H9 (cell line): ENCODE data around the gene MYOM1. TPM values are rescaled to one million over a fixed set of nuclear protein-coding genes. Genes with fewer than 3 reads are reported as not detected.

Source experiments
- DNase-seq: peaks from one replicate; pipeline ENCODE4 v3.0.0-alpha.2; 2017
- H2AFZ ChIP-seq: one replicate; pipeline ENCODE4 v1.6.1; 2013; ENCODE audit warnings: mild to moderate bottlenecking, low read length, control low read depth, moderate library complexity
- H2AK5ac ChIP-seq: 2 replicates; pipeline ENCODE4 v1.6.1; 2013; ENCODE audit warnings: low read length, control low read depth, mixed read lengths; ENCODE audit not compliant: insufficient read length
- H2BK120ac ChIP-seq: one replicate; pipeline ENCODE4 v1.6.1; 2013; ENCODE audit warnings: low read depth, mild to moderate bottlenecking, low read length, control low read depth, inconsistent platforms; ENCODE audit not compliant: poor library complexity, severe bottlenecking
- H2BK12ac ChIP-seq: 2 replicates; pipeline ENCODE4 v1.6.1; 2013; ENCODE audit warnings: low read length, control low read depth, mixed read lengths, low read depth; ENCODE audit not compliant: insufficient read length
- H2BK15ac ChIP-seq: 2 replicates; pipeline ENCODE4 v1.6.1; 2013; ENCODE audit warnings: low read depth, low read length, control low read depth
- H2BK20ac ChIP-seq: one replicate; pipeline ENCODE4 v1.6.1; 2013; ENCODE audit warnings: low read depth, mild to moderate bottlenecking, low read length, control low read depth, inconsistent platforms; ENCODE audit not compliant: poor library complexity, severe bottlenecking
- H2BK5ac ChIP-seq: 2 replicates; pipeline ENCODE4 v1.6.1; 2013; ENCODE audit warnings: low read length, control low read depth, mixed read lengths; ENCODE audit not compliant: insufficient read length
- H3K14ac ChIP-seq: 2 replicates; pipeline ENCODE4 v1.6.1; 2013; ENCODE audit warnings: low read length, control low read depth; ENCODE audit not compliant: insufficient read depth
- H3K18ac ChIP-seq: 2 replicates; pipeline ENCODE4 v1.6.1; 2013; ENCODE audit warnings: low read depth, mild to moderate bottlenecking, mixed read lengths, low read length, control low read depth; ENCODE audit not compliant: insufficient read length
- H3K23ac ChIP-seq: 2 replicates; pipeline ENCODE4 v1.6.1; 2013; ENCODE audit warnings: low read length, control low read depth, mixed read lengths, low read depth; ENCODE audit not compliant: insufficient read length
- H3K23me2 ChIP-seq: 2 replicates; pipeline ENCODE4 v1.6.1; 2013; ENCODE audit warnings: low read depth, mild to moderate bottlenecking, mixed read lengths, low read length, control low read depth; ENCODE audit not compliant: insufficient read length, poor library complexity, severe bottlenecking
- H3K27ac ChIP-seq: 2 replicates; pipeline ENCODE4 v1.5.1; 2013; ENCODE audit warnings: low read length, control low read depth, mixed read lengths, low read depth; ENCODE audit not compliant: insufficient read length
- H3K27me3 ChIP-seq: 2 replicates; pipeline ENCODE4 v1.6.1; 2013; ENCODE audit warnings: low read length, control low read depth, inconsistent platforms; ENCODE audit not compliant: insufficient read depth
- H3K4ac ChIP-seq: 2 replicates; pipeline ENCODE4 v1.6.1; 2013; ENCODE audit warnings: low read depth, mild to moderate bottlenecking, control low read depth, inconsistent platforms, low read length, moderate library complexity
- H3K4me1 ChIP-seq: 2 replicates; pipeline ENCODE4 v1.6.1; 2013; ENCODE audit warnings: low read length, control low read depth, inconsistent platforms; ENCODE audit not compliant: insufficient read depth
- H3K4me2 ChIP-seq: 2 replicates; pipeline ENCODE4 v1.6.1; 2013; ENCODE audit warnings: low read length, control low read depth, mixed read lengths; ENCODE audit not compliant: insufficient read length, insufficient read depth
- H3K56ac ChIP-seq: 2 replicates; pipeline ENCODE4 v1.6.1; 2013; ENCODE audit warnings: low read depth, mild to moderate bottlenecking, mixed read lengths, low read length, control low read depth; ENCODE audit not compliant: insufficient read length
- H3K79me1 ChIP-seq: 2 replicates; pipeline ENCODE4 v1.6.1; 2013; ENCODE audit warnings: low read depth, mild to moderate bottlenecking, moderate library complexity, low read length, control low read depth, inconsistent platforms; ENCODE audit not compliant: insufficient read depth, poor library complexity, severe bottlenecking
- H3K79me2 ChIP-seq: 2 replicates; pipeline ENCODE4 v1.6.1; 2013; ENCODE audit warnings: low read length, control low read depth, inconsistent platforms; ENCODE audit not compliant: insufficient read depth
- H3K9ac ChIP-seq: 2 replicates; pipeline ENCODE4 v1.6.1; 2013; ENCODE audit warnings: low read length, control low read depth, mixed read lengths; ENCODE audit not compliant: insufficient read length; ENCODE audit errors: extremely low read depth
- H3K9me3 ChIP-seq: one replicate; pipeline ENCODE4 v1.6.1; 2013; ENCODE audit warnings: low read depth, low read length, inconsistent platforms; ENCODE audit not compliant: control insufficient read depth
- H3T11ph ChIP-seq: one replicate; pipeline ENCODE4 v1.6.1; 2013; ENCODE audit warnings: mild to moderate bottlenecking, low read length, control low read depth, inconsistent platforms
- H4K20me1 ChIP-seq: one replicate; pipeline ENCODE4 v1.6.1; 2013; ENCODE audit not compliant: control insufficient read depth, insufficient read length, insufficient read depth
- H4K5ac ChIP-seq: 2 replicates; pipeline ENCODE4 v1.6.1; 2013; ENCODE audit warnings: low read depth, mild to moderate bottlenecking, mixed read lengths, low read length, control low read depth; ENCODE audit not compliant: insufficient read length
- H4K8ac ChIP-seq: replicated peaks from 2 replicates; pipeline ENCODE4 v1.6.1; 2013; ENCODE audit warnings: low read length, control low read depth, mixed read lengths, low read depth; ENCODE audit not compliant: insufficient read length
- H4K91ac ChIP-seq: 2 replicates; pipeline ENCODE4 v1.6.1; 2013; ENCODE audit warnings: low read depth, mild to moderate bottlenecking, moderate library complexity, mixed read lengths, low read length, control low read depth; ENCODE audit not compliant: insufficient read length
- H3K27ac Mint-ChIP-seq, 3 experiments: 2 replicates in 2 of 3; 3 replicates in 1 of 3; pipeline ENCODE4 v1.8.0; 2020 to 2021; ENCODE audit warnings: mixed read lengths in 3 of 3, mild to moderate bottlenecking in 1 of 3, moderate library complexity in 1 of 3
- H3K27me3 Mint-ChIP-seq: 2 replicates; pipeline ENCODE4 v1.8.0; 2021; ENCODE audit warnings: low read depth, mild to moderate bottlenecking, moderate library complexity, mixed read lengths
- H3K36me3 Mint-ChIP-seq, 3 experiments: 2 replicates in 2 of 3; 3 replicates in 1 of 3; pipeline ENCODE4 v1.8.0; 2020 to 2021; ENCODE audit warnings: low read depth in 3 of 3, mixed read lengths in 3 of 3; ENCODE audit not compliant: insufficient read depth in 1 of 3
- H3K4me1 Mint-ChIP-seq, 2 experiments: 2 replicates each; pipeline ENCODE4 v1.8.0; 2020; ENCODE audit warnings: mixed read lengths in 2 of 2
- H3K4me3 Mint-ChIP-seq, 2 experiments: 2 replicates in 1 of 2; 3 replicates in 1 of 2; pipeline ENCODE4 v1.8.0; 2020 to 2021; ENCODE audit warnings: mild to moderate bottlenecking in 2 of 2, mixed read lengths in 2 of 2, moderate library complexity in 1 of 2
- H3K9me3 Mint-ChIP-seq, 2 experiments: 2 replicates in 1 of 2; 3 replicates in 1 of 2; pipeline ENCODE4 v1.8.0; 2020; ENCODE audit warnings: mild to moderate bottlenecking in 2 of 2, mixed read lengths in 2 of 2, moderate library complexity in 1 of 2
- CTCF ChIP-seq: fragments of 200-600 bp; sonication (generic); conservative IDR thresholded peaks from 3 replicates; pipeline ENCODE4 v1.8.0; 2021; ENCODE audit warnings: antibody characterized with exemption, mild to moderate bottlenecking
- WGBS: extraction: QIAGEN DNeasy Blood & Tissue Kit; methylation state at CpG from one replicate; pipeline ENCODE4 v1.1.7; 2013; ENCODE audit warnings: missing lambda C conversion rate, low lambda C conversion rate, mixed read lengths; ENCODE audit not compliant: insufficient read length; ENCODE audit errors: extremely low coverage; 5-methylcytosine and 5-hydroxymethylcytosine counted together
- total RNA-seq: library from RNA; stranded (reverse); gene quantifications from 2 replicates; pipeline ENCODE4 v1.2.1, GENCODE V29; 2021

MYOM1 gene
- total RNA-seq, 1 experiment from 2014 or later, result 0.17 TPM

GRCh38 chr18:3224223-3224622, 4.5 kb upstream of the MYOM1 start:
- no peaks in the 10 kb centered on the region for H3K79me1 ChIP-seq
- WGBS, result no CpG with 5 or more reads among the region's 3 CpGs
- H4K91ac ChIP-seq, result no peak overlapping the region
- no peak overlapping the region for H4K5ac ChIP-seq
- Mint-ChIP-seq H3K36me3 (no peaks in the 10 kb centered on the region; a peak in 1 of 7 replicates), H3K27ac (no peak overlapping the region), H3K27me3 (no peaks in the 10 kb centered on the region; the same call in 1 of the 2 replicates), H3K4me3 (no peak overlapping the region), H3K4me1 (peaks cover 11 to 13% of the 10 kb centered on the region in 2 experiments), H3K9me3 (no peaks in the 10 kb centered on the region)
- TF ChIP-seq CTCF, result no peak
- H2BK120ac ChIP-seq, result no peak overlapping the region
- H4K8ac ChIP-seq, result no peak overlapping the region
- H2BK15ac ChIP-seq, result no peak overlapping the region
- H3K14ac ChIP-seq, result no peak overlapping the region
- H3K23me2 ChIP-seq, result no peaks in the 10 kb centered on the region
- no peaks in the 10 kb centered on the region for H3K79me2 ChIP-seq
- H3K4me2 ChIP-seq, result no peak overlapping the region
- no peaks in the 10 kb centered on the region for H4K20me1 ChIP-seq
- no peak overlapping the region for H3K27ac ChIP-seq
- no peak overlapping the region for H3K9ac ChIP-seq
- H2BK20ac ChIP-seq, result no peak overlapping the region
- H3K18ac ChIP-seq, result no peak overlapping the region
- no peak for DNase-seq
- no peaks in the 10 kb centered on the region for H3K4me1 ChIP-seq
- H3K23ac ChIP-seq, result no peak overlapping the region
- no peaks in the 10 kb centered on the region for H3K27me3 ChIP-seq
- H2AFZ ChIP-seq, result no peak overlapping the region
- H3T11ph ChIP-seq, result no peak overlapping the region
- no peak overlapping the region for H2BK5ac ChIP-seq
- H3K56ac ChIP-seq, result no peak overlapping the region
- H2BK12ac ChIP-seq, result no peak overlapping the region
- no peak overlapping the region for H2AK5ac ChIP-seq
- no peaks in the 10 kb centered on the region for H3K9me3 ChIP-seq
- H3K4ac ChIP-seq, result no peak overlapping the region
